ENCODE measurements around the gene PDXP. TPM values are rescaled to one million over a fixed set of nuclear protein-coding genes. Genes with fewer than 3 reads are reported as not detected.
A peak's percentile ranks its signal among the peaks of the same experiment; 100 is the strongest.

The PDXP gene
- total and polyA plus RNA-seq, 9 of the 15 experiments (the other 6 are each of a cell fraction or from before 2014, with no cell fraction given) = 7.9 to 54.2 (median 38.8) TPM

DNA sequence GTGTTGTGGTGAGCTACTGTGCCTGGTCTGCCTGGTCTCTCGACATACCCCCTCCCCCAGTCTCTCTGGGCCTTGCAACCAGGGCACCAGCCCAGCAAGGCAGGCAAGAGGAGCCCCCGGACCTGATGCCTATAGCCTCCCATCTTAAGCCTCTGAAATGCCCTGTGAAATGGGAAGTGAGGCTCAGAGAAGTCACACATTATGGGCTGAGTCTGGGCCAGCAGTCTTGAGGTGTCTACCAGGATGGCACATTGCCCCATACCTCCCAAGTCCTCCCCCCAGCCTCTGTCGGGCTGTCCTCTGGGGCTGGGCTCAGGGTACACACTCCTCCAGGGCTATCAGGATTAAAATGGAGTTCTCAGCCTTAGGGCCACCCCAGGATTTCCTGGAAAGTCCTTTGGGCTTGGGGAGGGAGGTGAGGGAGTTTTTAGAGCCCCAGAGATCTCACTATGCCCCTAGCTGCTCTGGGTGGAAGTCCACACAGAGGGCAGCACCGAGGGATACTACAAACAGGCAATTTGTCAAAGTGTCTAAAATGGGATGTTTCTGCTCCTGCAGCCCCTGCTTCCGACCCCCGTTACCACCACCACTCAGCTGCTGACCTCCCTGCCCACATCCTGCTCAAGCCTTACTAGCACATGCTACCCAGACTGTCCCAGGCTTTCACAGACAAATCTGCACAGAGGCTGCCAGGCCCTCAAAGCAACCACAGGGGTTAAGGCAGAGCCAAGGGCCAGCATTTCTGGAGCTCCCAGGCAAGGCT is 22.2 kb upstream of the PDXP start:
- H3K4me2 ChIP-seq (ENCODE audit: insufficient read depth, low read length) = no peak overlapping the region
- in situ Hi-C loops (cut with MboI) (no loop called here), intact Hi-C loops (cut with micrococcal nuclease) (no loop called here)
- peaks cover 11% of the 10 kb centered on the region for H3K79me2 ChIP-seq (ENCODE audit: control insufficient read depth, insufficient read depth, low read length)
- ChIA-PET POLR2A (interaction anchor here (0.6 to 2.5 kb wide), 5 partner anchors 9 to 102 kb away, joined by 3 to 12 read pairs (median 3); no protein-coding TSS in a partner anchor), CTCF (ENCODE audit: low intra/inter-chr PET ratio) (interaction anchor here (0.9 to 1.1 kb wide), 2 partner anchors 45 to 90 kb away, joined by 3 read pairs; no protein-coding TSS in a partner anchor)
- no TSS peak for BruUV-seq (replicated peaks)
- FAIRE-seq = no peak
- no peaks in the 10 kb centered on the region for H4K20me1 ChIP-seq (replicated peaks; ENCODE audit: control insufficient read depth, insufficient read depth, low read length)
- no peak overlapping the region for H3K27ac ChIP-seq (ENCODE audit: extremely low read depth, low read depth, low read length)
- H3K27me3 ChIP-seq (ENCODE audit: control insufficient read depth in 2 of 2, insufficient read depth in 2 of 2, low read length in 2 of 2) = no peaks in the 10 kb centered on the region
- H3K9ac ChIP-seq (ENCODE audit: insufficient read depth in 1 of 2, low read depth in 2 of 2, low read length in 2 of 2) = peak overlapping the region; percentile 20 to 81; a peak in 3 of 4 replicates
- no peaks in the 10 kb centered on the region for H3K9me1 ChIP-seq (ENCODE audit: control insufficient read depth, insufficient read depth, low read length)
- no peak for ATAC-seq
- no peak overlapping the region for H3K4me3 ChIP-seq
- WGBS (ENCODE audit: insufficient coverage, low coverage, missing lambda C conversion rate) = 66% methylated on average over 5 of the region's 6 CpGs
- H3K9me3 ChIP-seq (replicated peaks; ENCODE audit: control insufficient read depth, insufficient read depth, low read depth, low read length) = no peaks in the 10 kb centered on the region
- DNase-seq (ENCODE audit: extremely low read depth in 1 of 4, low spot score in 3 of 4) = peak in 1 of 4 experiments; percentile 27
- peaks cover 45 to 88% of the 10 kb centered on the region in 2 experiments for H3K4me1 ChIP-seq (replicated peaks in 1 of 2; ENCODE audit: control insufficient read depth in 2 of 2, insufficient read depth in 2 of 2, low read length in 2 of 2)
- TF ChIP-seq, protein P1, sequence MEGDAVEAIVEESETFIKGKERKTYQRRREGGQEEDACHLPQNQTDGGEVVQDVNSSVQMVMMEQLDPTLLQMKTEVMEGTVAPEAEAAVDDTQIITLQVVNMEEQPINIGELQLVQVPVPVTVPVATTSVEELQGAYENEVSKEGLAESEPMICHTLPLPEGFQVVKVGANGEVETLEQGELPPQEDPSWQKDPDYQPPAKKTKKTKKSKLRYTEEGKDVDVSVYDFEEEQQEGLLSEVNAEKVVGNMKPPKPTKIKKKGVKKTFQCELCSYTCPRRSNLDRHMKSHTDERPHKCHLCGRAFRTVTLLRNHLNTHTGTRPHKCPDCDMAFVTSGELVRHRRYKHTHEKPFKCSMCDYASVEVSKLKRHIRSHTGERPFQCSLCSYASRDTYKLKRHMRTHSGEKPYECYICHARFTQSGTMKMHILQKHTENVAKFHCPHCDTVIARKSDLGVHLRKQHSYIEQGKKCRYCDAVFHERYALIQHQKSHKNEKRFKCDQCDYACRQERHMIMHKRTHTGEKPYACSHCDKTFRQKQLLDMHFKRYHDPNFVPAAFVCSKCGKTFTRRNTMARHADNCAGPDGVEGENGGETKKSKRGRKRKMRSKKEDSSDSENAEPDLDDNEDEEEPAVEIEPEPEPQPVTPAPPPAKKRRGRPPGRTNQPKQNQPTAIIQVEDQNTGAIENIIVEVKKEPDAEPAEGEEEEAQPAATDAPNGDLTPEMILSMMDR (IDR thresholded peaks at IDR 0.05 in 2 of 3, conservative IDR thresholded peaks at IDR 0.05 in 1 of 3; ENCODE audit: insufficient read depth in 2 of 3, low read depth in 1 of 3, low read length in 3 of 3) = peak; percentile 27 to 62 (median 29); a peak in 4 of 6 replicates
- TF ChIP-seq NCOA4 (IDR thresholded peaks at IDR 0.05; ENCODE audit: partially characterized antibody) = no peak
- TF ChIP-seq ZNF324 (CRISPR knock-in tag; IDR thresholded peaks at IDR 0.05) = no peak
- no peak overlapping the region for H2AFZ ChIP-seq (ENCODE audit: low read depth, low read length)
- peaks cover 17% of the 10 kb centered on the region; the same call in 2 of the 3 replicates for H3K36me3 ChIP-seq (ENCODE audit: control insufficient read depth, insufficient read depth, low read length)
